Gastroesophageal sphincter (tissue), 3 donors: ENCODE measurements around the gene NSMCE1.

Experiments
- CTCF ChIP-seq, 4 experiments: fragments of 200-600 bp in 2 of 4; fragments of 450-650 bp in 2 of 4; sonication (generic) in 1 of 4; IDR thresholded peaks; one replicate each; pipeline ENCODE4 v1.5.1; 2017 to 2019; ENCODE audit warnings: antibody characterized with exemption in 4 of 4, mild to moderate bottlenecking in 2 of 4, moderate library complexity in 2 of 4
- POLR2A ChIP-seq, 2 donors: fragments of 450-650 bp; IDR thresholded peaks; one replicate each; pipeline ENCODE4 v1.6.1; 2017; ENCODE audit warnings: antibody characterized with exemption in 2 of 2, mild to moderate bottlenecking in 2 of 2, moderate library complexity in 1 of 2
- POLR2AphosphoS5 ChIP-seq: sonication (generic); formaldehyde crosslinking; IDR thresholded peaks from one replicate; pipeline ENCODE4 v1.6.1; 2017; ENCODE audit warnings: antibody characterized with exemption

- no peak for TF ChIP-seq CTCF (IDR thresholded peaks at IDR 0.05)
- no peak for TF ChIP-seq POLR2AphosphoS5
- TF ChIP-seq POLR2A (IDR thresholded peaks at IDR 0.05) = no peak
Measured at GRCh38 chr16:27208081-27208680, 60.4 kb downstream of the NSMCE1 start.
